OCI-LY7 (cell line): ENCODE measurements around the gene SCN4A. TPM values are rescaled to one million over a fixed set of nuclear protein-coding genes. Genes with fewer than 3 reads are reported as not detected.
"Not testable (repeated sequence)": the region's sequence is repeated elsewhere in the genome, so short reads cannot be mapped to it uniquely, and the experiment has no call there.

Experiments used
- BruUV-seq: library from RNA; stranded (reverse); fragments of 400-500 nt; replicated peaks from 2 replicates; lab custom pipeline; 2021; lab: Mats Ljungman, UMichigan
- CTCF ChIA-PET: fragments of 300-600 bp; sonication (Branson Sonifier 250); formaldehyde crosslinking; loops from one replicate; lab custom pipeline; 2022; ENCODE audit warnings: antibody characterized with exemption; ENCODE audit not compliant: unreplicated experiment; lab: Charles Lee
- POLR2A ChIA-PET: fragments of 300-600 bp; sonication (Branson Sonifier 250); formaldehyde crosslinking; loops from one replicate; lab custom pipeline; 2022; ENCODE audit warnings: antibody characterized with exemption; lab: Charles Lee
- DNase-seq: peaks from one replicate; pipeline ENCODE4 v3.0.0-alpha.2; 2015; ENCODE audit warnings: low spot score
- H2AFZ ChIP-seq: fragments of 200-600 bp; sonication (generic), shearing (Covaris generic); 2 replicates; pipeline ENCODE4 v1.6.1; 2014; ENCODE audit warnings: mild to moderate bottlenecking, antibody characterized with exemption, low read length, moderate library complexity
- H3K27ac ChIP-seq: fragments of 200-600 bp; sonication (generic); 2 replicates; pipeline ENCODE4 v1.5.1; 2014; ENCODE audit warnings: mixed run types, low read depth, mild to moderate bottlenecking, moderate library complexity, low read length, inconsistent platforms; ENCODE audit not compliant: poor library complexity, severe bottlenecking
- H3K36me3 ChIP-seq: fragments of 200-600 bp; sonication (generic); 2 replicates; pipeline ENCODE4 v1.6.1; 2014; ENCODE audit warnings: mild to moderate bottlenecking, antibody characterized with exemption, low read length, moderate library complexity, mixed read lengths; ENCODE audit not compliant: insufficient read depth
- H3K4me1 ChIP-seq: fragments of 200-600 bp; sonication (generic); 2 replicates; pipeline ENCODE4 v1.5.1; 2014; ENCODE audit warnings: mild to moderate bottlenecking, low read length; ENCODE audit not compliant: insufficient read depth, poor library complexity, severe bottlenecking
- H3K4me2 ChIP-seq: fragments of 200-600 bp; sonication (generic); 2 replicates; pipeline ENCODE4 v1.6.1; 2014; ENCODE audit warnings: mild to moderate bottlenecking, low read length
- H3K4me3 ChIP-seq: fragments of 200-600 bp; sonication (generic); 2 replicates; pipeline ENCODE4 v1.5.1; 2014; ENCODE audit warnings: mild to moderate bottlenecking, low read depth, low read length; ENCODE audit not compliant: poor library complexity, severe bottlenecking
- H3K79me2 ChIP-seq: fragments of 200-600 bp; sonication (generic); 2 replicates; pipeline ENCODE4 v1.6.1; 2016; ENCODE audit warnings: low read depth, mild to moderate bottlenecking, low read length, moderate library complexity, mixed read lengths; ENCODE audit not compliant: insufficient read depth
- H3K9me2 ChIP-seq: fragments of 200-600 bp; sonication (generic); 2 replicates; pipeline ENCODE4 v1.6.1; 2016; ENCODE audit warnings: mild to moderate bottlenecking, low read length, mixed read lengths; ENCODE audit not compliant: insufficient read depth
- H3K9me3 ChIP-seq: fragments of 200-600 bp; sonication (generic); 2 replicates; pipeline ENCODE4 v1.6.1; 2014; ENCODE audit warnings: mild to moderate bottlenecking, mixed run types, low read length, mixed read lengths
- H4K20me1 ChIP-seq: fragments of 200-600 bp; sonication (generic); 2 replicates; pipeline ENCODE4 v1.6.1; 2014; ENCODE audit warnings: mild to moderate bottlenecking, antibody characterized with exemption, low read length, moderate library complexity, mixed read lengths; ENCODE audit not compliant: insufficient read depth
- EZH2phosphoT487 ChIP-seq: fragments of 200-600 bp; sonication (generic); IDR thresholded peaks from 2 replicates; pipeline ENCODE4 v1.6.1; 2018; ENCODE audit warnings: low read depth, borderline replicate concordance, mild to moderate bottlenecking, mixed run types, antibody characterized with exemption, low read length, moderate library complexity, mixed read lengths
- intact Hi-C: fragments of 100-400 bp; cut with micrococcal nuclease; formaldehyde crosslinking; loops from one replicate; pipeline ENCODE4 v1.10.0; 2022; ENCODE audit not compliant: unreplicated experiment
- total RNA-seq, 2 experiments: library from RNA; depleted of rRNA in 1 of 2; stranded (reverse); fragments of >200 nt in 1 of 2; shearing (Covaris generic) in 1 of 2; gene quantifications; 2 replicates each; pipeline ENCODE4 v1.2.3, GENCODE V29; 2014 to 2022
- TF ChIP-seq, protein P1 (sequence below): fragments of 200-600 bp; sonication (generic); conservative IDR thresholded peaks from 2 replicates; pipeline ENCODE4 v1.5.1; 2014; ENCODE audit warnings: mild to moderate bottlenecking, antibody characterized with exemption, low read length, moderate library complexity, mixed read lengths

Gene SCN4A
- total RNA-seq, 2 experiments from 2014 or later: 6.4 to 9.0 TPM

DNA sequence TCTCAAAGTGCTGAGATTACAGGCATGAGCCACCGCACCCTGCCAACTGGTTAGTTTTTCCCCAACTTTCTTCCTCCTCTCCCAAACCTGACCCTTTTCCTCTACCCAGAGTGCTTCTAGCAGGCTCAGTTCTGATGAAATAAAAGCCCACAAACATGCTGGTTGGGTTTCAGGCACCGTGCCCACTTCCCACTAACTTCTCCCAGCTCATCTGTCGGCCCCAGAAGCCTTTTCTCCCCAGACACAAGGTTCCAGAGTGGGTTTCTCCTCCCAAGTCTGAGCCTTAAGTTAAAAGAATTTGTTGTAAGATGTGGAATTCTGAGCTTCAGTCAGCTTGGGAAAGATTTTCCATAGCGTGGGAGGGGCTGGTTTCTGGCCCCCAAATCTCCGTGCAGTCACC is 11.5 kb upstream of the SCN4A start:
- Histone ChIP-seq H3K4me3 (no peak overlapping the region), H3K79me2 (no peaks in the 10 kb centered on the region), H3K36me3 (no peaks in the 10 kb centered on the region), H3K9me3 (peaks cover 17% of the 10 kb centered on the region), H3K27ac (no peak overlapping the region), H3K9me2 (no peaks in the 10 kb centered on the region), H3K4me2 (no peak overlapping the region), H3K4me1 (no peaks in the 10 kb centered on the region), H2AFZ (no peak overlapping the region), H4K20me1 (no peaks in the 10 kb centered on the region)
- CTCF ChIA-PET: no interaction called here
- no TSS peak for BruUV-seq
- intact Hi-C loops: no loop called here
- TF ChIP-seq EZH2phosphoT487: no peak
- TF ChIP-seq, protein P1, sequence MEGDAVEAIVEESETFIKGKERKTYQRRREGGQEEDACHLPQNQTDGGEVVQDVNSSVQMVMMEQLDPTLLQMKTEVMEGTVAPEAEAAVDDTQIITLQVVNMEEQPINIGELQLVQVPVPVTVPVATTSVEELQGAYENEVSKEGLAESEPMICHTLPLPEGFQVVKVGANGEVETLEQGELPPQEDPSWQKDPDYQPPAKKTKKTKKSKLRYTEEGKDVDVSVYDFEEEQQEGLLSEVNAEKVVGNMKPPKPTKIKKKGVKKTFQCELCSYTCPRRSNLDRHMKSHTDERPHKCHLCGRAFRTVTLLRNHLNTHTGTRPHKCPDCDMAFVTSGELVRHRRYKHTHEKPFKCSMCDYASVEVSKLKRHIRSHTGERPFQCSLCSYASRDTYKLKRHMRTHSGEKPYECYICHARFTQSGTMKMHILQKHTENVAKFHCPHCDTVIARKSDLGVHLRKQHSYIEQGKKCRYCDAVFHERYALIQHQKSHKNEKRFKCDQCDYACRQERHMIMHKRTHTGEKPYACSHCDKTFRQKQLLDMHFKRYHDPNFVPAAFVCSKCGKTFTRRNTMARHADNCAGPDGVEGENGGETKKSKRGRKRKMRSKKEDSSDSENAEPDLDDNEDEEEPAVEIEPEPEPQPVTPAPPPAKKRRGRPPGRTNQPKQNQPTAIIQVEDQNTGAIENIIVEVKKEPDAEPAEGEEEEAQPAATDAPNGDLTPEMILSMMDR: no peak
- no peak for DNase-seq
- POLR2A ChIA-PET: no interaction called here

DNA sequence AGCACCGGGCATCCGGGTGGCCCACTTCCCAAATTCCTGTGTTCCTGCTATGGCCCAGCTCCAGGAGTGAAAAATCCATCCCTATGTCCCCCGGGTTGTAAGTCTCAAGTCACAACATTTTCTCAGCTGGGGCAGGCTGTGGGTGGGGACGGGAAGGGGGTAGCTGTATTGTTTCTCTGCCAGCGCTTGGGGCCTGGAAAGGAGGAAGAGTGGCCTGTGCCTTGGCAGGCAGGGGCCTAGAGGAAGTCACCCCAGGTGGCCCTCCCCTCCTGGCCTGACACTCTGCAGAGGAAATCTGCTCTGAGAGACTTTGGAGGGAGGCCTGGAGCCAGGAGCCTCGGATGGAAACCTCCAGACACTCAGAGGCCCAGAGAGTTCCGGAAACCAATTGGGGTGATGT is 10.6 kb upstream of the SCN4A start:
- ChIA-PET CTCF (interaction anchor here (0.6 kb wide), 1 partner anchor 32 kb away, joined by 3 read pairs; no protein-coding TSS in a partner anchor), POLR2A (no interaction called here)
- H3K9me3 ChIP-seq: peaks cover 17% of the 10 kb centered on the region
- no peak for DNase-seq
- H3K27ac ChIP-seq: no peak overlapping the region
- no peaks in the 10 kb centered on the region for H3K79me2 ChIP-seq
- no peaks in the 10 kb centered on the region for H4K20me1 ChIP-seq
- no peak overlapping the region for H3K4me3 ChIP-seq
- H3K36me3 ChIP-seq: no peaks in the 10 kb centered on the region
- no TSS peak for BruUV-seq
- intact Hi-C loops: no loop called here
- no peak overlapping the region for H2AFZ ChIP-seq
- no peaks in the 10 kb centered on the region for H3K4me1 ChIP-seq
- no peaks in the 10 kb centered on the region for H3K9me2 ChIP-seq
- no peak for TF ChIP-seq EZH2phosphoT487
- TF ChIP-seq, protein P1: no peak
- H3K4me2 ChIP-seq: no peak overlapping the region

DNA sequence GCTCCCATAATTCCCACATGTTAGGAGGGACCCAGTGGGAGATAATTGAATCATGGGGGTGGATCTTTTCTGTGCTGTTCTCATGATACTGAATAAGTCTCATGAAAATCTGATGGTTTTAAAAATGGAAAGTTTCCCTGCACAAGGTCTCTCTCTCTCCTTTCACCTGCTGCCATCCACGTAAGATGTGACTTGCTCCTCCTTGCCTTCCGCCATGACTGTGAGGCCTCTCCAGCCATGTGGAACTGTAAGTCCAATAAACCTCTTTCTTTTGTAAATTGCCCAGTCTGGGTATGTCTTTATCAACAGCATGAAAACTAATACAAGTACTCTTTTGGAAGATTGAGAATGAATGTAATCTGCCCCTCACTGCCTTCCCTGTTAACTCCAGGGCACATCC is 9.9 kb upstream of the SCN4A start:
- BruUV-seq, intact Hi-C loops, H3K9me2 ChIP-seq, H2AFZ ChIP-seq, POLR2A ChIA-PET, H4K20me1 ChIP-seq, H3K27ac ChIP-seq, H3K79me2 ChIP-seq, H3K4me2 ChIP-seq, H3K4me3 ChIP-seq, H3K4me1 ChIP-seq, DNase-seq, CTCF ChIA-PET, H3K36me3 ChIP-seq: not testable (repeated sequence)
- H3K9me3 ChIP-seq: peaks cover 17% of the 10 kb centered on the region
